A549 (cell line): ENCODE results near the gene TASP1.
A peak's percentile ranks its signal among the peaks of the same experiment; 100 is the strongest.

Experiments
- CEBPB ChIP-seq, 2 experiments: fragments of >200 bp in 1 of 2; sonication (Bioruptor Twin) in 1 of 2; formaldehyde crosslinking in 1 of 2; IDR thresholded peaks; 2 replicates each; pipeline ENCODE4 v1.6.1; 2012 to 2016
- POLR2A ChIP-seq: IDR thresholded peaks from 2 replicates; pipeline ENCODE4 v1.6.1; 2012; ENCODE audit warnings: mild to moderate bottlenecking, low read length
- RAD21 ChIP-seq, 2 experiments: fragments of >200 bp in 1 of 2; sonication (Bioruptor Twin) in 1 of 2; formaldehyde crosslinking in 1 of 2; IDR thresholded peaks in 1 of 2; conservative IDR thresholded peaks in 1 of 2; 2 replicates in 1 of 2; 3 replicates in 1 of 2; pipeline ENCODE4 v1.6.1; 2012 to 2018; ENCODE audit warnings: inconsistent platforms in 1 of 2
- TF ChIP-seq, protein P1 (sequence below): fragments of >200 bp; sonication (Bioruptor Twin); formaldehyde crosslinking; IDR thresholded peaks from 3 replicates; pipeline ENCODE4 v1.5.1; 2016

DNA sequence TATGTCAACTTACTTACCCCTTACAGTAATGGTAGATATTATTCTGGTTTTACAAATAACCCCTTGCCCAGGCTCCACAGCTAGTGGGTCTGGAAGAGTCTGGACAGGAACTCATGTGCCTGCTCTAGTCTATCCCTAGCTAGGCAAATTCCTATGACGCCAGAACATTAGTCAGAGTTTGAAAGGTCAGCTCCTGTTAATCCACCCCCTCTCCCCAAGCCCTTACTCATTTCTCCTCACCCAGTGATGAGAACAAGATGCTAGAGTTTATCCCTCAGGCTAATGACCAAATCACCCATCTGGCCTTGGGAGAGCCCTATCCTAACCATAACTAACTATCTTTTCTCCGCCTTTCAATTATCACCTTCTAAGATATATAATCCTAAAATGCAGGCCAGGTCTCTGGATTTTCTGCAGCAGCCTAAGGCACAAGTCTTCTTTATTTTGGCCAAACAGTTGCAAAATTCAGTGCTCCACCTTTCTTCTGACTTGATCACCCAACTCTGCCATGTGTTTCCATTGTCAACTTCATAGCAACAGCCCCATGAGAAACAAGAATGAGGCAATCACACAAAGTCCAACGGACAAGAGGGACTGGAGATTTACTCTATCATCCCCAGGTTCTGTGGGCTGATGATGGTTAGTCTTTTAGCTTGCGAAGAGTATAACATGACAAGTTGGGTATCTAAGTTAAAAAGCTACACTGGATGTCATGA, 113.3 kb downstream of the TASP1 start:
- TF ChIP-seq, protein P1, sequence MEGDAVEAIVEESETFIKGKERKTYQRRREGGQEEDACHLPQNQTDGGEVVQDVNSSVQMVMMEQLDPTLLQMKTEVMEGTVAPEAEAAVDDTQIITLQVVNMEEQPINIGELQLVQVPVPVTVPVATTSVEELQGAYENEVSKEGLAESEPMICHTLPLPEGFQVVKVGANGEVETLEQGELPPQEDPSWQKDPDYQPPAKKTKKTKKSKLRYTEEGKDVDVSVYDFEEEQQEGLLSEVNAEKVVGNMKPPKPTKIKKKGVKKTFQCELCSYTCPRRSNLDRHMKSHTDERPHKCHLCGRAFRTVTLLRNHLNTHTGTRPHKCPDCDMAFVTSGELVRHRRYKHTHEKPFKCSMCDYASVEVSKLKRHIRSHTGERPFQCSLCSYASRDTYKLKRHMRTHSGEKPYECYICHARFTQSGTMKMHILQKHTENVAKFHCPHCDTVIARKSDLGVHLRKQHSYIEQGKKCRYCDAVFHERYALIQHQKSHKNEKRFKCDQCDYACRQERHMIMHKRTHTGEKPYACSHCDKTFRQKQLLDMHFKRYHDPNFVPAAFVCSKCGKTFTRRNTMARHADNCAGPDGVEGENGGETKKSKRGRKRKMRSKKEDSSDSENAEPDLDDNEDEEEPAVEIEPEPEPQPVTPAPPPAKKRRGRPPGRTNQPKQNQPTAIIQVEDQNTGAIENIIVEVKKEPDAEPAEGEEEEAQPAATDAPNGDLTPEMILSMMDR, result no peak
- no peak for TF ChIP-seq POLR2A
- TF ChIP-seq CEBPB (IDR thresholded peaks at IDR 0.05), result no peak; a peak in 1 of 4 replicates
- TF ChIP-seq RAD21 (conservative IDR thresholded peaks at IDR 0.05 in 1 of 2, IDR thresholded peaks at IDR 0.05 in 1 of 2), result peak in 1 of 2 experiments; percentile 27; a peak in 1 of 5 replicates
